ENCODE data around the gene SRSF4. TPM values are rescaled to one million over a fixed set of nuclear protein-coding genes. Genes with fewer than 3 reads are reported as not detected.
A peak's percentile ranks its signal among the peaks of the same experiment; 100 is the strongest.

SRSF4 gene
- total RNA-seq, 1 donor from 2014 or later: 85.3 TPM

DNA sequence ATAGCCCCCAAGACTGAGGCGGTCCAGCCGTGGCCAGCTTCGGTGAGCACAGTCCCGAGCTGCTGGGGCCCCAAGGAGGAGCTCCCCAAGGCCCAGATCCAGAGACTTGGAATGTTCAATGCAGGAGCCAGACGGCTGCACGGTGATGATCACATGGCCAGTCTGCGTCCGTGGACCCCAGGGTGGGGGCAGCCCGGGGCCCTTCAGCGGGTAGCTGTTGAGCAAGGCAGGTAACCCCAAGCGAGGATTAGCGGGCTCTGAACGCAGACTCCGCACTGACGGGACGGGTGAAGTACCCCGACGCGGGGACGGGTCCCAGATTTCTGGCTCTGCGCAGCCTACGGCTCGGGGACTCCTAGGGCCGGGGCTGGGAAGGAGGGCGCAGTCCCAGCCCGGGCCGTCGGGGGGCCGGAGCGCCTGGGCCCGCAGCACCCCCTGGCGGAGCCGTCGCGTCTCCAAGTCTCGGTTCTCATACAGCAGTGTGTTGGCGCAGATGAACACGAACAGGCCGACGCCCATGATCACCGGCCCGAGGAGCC is 60.7 kb downstream of the SRSF4 start:
- peak overlapping the region; percentile 44 for H3K4me3 Mint-ChIP-seq
- TF ChIP-seq, protein P1, sequence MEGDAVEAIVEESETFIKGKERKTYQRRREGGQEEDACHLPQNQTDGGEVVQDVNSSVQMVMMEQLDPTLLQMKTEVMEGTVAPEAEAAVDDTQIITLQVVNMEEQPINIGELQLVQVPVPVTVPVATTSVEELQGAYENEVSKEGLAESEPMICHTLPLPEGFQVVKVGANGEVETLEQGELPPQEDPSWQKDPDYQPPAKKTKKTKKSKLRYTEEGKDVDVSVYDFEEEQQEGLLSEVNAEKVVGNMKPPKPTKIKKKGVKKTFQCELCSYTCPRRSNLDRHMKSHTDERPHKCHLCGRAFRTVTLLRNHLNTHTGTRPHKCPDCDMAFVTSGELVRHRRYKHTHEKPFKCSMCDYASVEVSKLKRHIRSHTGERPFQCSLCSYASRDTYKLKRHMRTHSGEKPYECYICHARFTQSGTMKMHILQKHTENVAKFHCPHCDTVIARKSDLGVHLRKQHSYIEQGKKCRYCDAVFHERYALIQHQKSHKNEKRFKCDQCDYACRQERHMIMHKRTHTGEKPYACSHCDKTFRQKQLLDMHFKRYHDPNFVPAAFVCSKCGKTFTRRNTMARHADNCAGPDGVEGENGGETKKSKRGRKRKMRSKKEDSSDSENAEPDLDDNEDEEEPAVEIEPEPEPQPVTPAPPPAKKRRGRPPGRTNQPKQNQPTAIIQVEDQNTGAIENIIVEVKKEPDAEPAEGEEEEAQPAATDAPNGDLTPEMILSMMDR (conservative IDR thresholded peaks at IDR 0.05): peak; percentile 88
- H3K36me3 Mint-ChIP-seq: peaks cover 12% of the 10 kb centered on the region
- peak; percentile 75 for DNase-seq (ENCODE audit: extremely low spot score, unreplicated experiment)
- H3K9me3 Mint-ChIP-seq: no peaks in the 10 kb centered on the region
- H3K27ac Mint-ChIP-seq: no peak overlapping the region
- peaks cover 24% of the 10 kb centered on the region for H3K27me3 Mint-ChIP-seq
- peaks cover 8% of the 10 kb centered on the region for H3K4me1 Mint-ChIP-seq (ENCODE audit: unreplicated experiment)

DNA sequence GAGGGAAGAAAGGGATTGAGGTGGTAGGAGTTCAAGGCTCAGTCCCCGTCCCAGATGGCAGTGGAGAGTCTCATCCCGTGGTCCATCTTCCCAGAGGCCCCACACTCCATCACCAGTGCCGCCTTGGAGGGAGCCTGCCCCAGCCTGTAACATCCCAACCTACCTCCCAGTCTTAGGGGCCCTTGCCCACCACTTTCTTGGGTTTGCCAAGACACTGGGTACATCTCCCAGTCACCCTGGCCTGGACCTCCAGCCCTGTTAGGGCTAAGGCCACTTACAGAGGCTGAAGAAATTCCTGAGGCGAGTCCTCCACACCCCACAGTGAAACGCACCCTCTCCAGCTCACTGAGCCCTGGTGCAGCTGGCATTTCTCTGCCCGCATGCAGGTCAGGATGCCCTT is 61.3 kb downstream of the SRSF4 start:
- H3K9me3 Mint-ChIP-seq: no peaks in the 10 kb centered on the region
- H3K4me1 Mint-ChIP-seq (ENCODE audit: unreplicated experiment): peaks cover 2% of the 10 kb centered on the region
- DNase-seq (ENCODE audit: extremely low spot score, unreplicated experiment): no peak
- H3K27me3 Mint-ChIP-seq: peaks cover 17% of the 10 kb centered on the region
- H3K4me3 Mint-ChIP-seq: peak overlapping the region; percentile 62
- TF ChIP-seq, protein P1 (conservative IDR thresholded peaks at IDR 0.05): no peak
- H3K27ac Mint-ChIP-seq: no peak overlapping the region
- H3K36me3 Mint-ChIP-seq: peaks cover 12% of the 10 kb centered on the region

DNA sequence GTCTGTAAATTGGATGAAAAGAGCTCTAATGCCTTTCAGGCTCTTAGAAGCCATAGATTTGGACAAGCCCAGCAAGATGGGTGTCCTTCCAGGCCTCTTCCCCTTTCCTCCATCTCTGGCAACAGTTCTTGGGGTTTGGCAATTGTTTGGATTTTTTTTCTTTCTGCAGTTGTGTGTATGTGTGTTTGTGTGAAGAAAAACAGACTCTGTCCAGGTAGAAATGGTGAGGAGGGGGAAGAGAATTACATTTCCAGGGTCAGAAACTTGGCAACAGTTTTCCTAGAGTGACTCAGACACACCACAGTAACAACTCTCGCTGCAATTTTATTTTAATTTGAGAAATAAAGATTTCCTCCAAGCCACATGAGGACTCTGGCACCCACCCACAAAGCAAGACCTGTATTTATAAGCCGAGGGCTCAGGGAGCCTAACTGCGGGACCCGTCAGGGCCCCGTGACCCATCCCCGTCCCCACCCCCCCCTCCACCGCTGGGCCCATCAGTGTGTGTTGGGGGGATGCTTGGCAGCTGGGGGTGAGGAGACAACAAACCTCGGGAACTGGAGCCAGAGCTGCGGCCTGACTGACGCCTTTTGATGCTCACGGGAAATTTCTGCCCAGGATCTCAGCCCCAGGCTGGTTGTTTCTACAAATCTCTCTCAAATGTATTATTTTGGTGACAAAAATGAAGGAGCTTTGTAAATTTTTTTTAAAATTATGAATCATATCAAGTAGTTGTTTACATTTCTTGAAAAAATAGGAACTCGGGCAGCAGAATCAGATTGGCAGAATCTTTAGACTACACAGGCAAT is 62.4 kb downstream of the SRSF4 start:
- Mint-ChIP-seq H3K4me3 (no peak overlapping the region), H3K27ac (no peak overlapping the region), H3K36me3 (peaks cover 16% of the 10 kb centered on the region), H3K9me3 (no peaks in the 10 kb centered on the region), H3K4me1 (ENCODE audit: unreplicated experiment) (no peaks in the 10 kb centered on the region), H3K27me3 (peaks cover 16% of the 10 kb centered on the region)
- TF ChIP-seq, protein P1 (conservative IDR thresholded peaks at IDR 0.05): no peak
- no peak for DNase-seq (ENCODE audit: extremely low spot score, unreplicated experiment)

DNA sequence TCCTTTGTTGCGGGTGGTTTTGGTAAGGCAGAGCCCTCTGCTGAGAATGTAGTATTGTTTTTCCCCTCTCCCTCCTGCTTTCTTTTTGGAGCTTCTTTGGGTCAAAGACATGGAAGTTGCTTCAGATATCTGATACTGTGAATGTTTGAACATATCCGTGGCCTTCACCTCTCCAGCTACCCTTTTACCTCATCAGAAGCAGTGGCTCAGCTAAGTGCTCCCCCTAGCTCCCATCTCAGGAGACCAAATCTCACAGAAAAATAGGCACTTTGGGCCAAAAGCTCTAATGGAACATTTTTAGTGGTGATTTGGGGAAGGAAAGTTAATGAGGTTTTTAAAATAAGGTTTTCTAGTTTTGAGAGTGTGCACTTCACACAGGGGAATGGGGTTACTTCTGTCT is 64.3 kb downstream of the SRSF4 start:
- no peak for DNase-seq (ENCODE audit: extremely low spot score, unreplicated experiment)
- Mint-ChIP-seq H3K36me3 (peaks cover 17% of the 10 kb centered on the region), H3K4me1 (ENCODE audit: unreplicated experiment) (no peaks in the 10 kb centered on the region), H3K27me3 (peaks cover 13% of the 10 kb centered on the region), H3K27ac (no peak overlapping the region), H3K4me3 (no peak overlapping the region), H3K9me3 (no peaks in the 10 kb centered on the region)
- TF ChIP-seq, protein P1 (conservative IDR thresholded peaks at IDR 0.05): no peak

DNA sequence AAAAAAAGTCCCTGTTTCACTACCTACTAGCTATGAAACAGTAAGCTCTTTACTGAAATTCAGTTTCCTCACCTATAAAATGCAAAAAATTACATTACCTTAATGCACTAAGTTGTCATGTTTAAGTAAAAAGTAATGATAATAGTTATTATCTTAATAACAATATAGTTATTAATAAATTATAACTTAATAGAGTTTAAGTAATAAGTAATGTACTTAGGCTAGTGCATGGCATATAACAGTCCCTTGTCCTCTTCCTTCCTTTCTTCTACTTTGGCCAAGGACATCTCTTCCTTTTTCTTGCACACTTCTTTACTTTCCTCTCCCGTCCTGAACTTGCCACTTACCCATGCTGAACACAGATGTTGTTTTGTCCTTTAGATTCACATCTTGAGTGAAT is 67.0 kb downstream of the SRSF4 start:
- no peak for DNase-seq (ENCODE audit: extremely low spot score, unreplicated experiment)
- Mint-ChIP-seq H3K27me3 (no peaks in the 10 kb centered on the region), H3K4me3 (no peak overlapping the region), H3K36me3 (peaks cover 22% of the 10 kb centered on the region), H3K27ac (no peak overlapping the region), H3K9me3 (no peaks in the 10 kb centered on the region), H3K4me1 (ENCODE audit: unreplicated experiment) (no peaks in the 10 kb centered on the region)
- TF ChIP-seq, protein P1 (conservative IDR thresholded peaks at IDR 0.05): no peak
